ENCODE results near the gene PNLIPRP1. TPM values are rescaled to one million over a fixed set of nuclear protein-coding genes. Genes with fewer than 3 reads are reported as not detected.

The PNLIPRP1 gene
- total and polyA plus RNA-seq, 2 of the 4 experiments (the other 2 are of a cell fraction): not detected

GRCh38 chr10:116625845-116626244, 35.1 kb downstream of the PNLIPRP1 start:
- no peak for ATAC-seq (ENCODE audit: low read depth)
- Histone ChIP-seq H4K5ac (ENCODE audit: low read depth, low read length) (no peak overlapping the region), H3K79me1 (ENCODE audit: low read depth in 1 of 2, low read length in 2 of 2) (no peaks in the 10 kb centered on the region), H3K9me1 (ENCODE audit: insufficient read depth, low read length) (no peaks in the 10 kb centered on the region), H3K4me1 (ENCODE audit: control insufficient read depth, insufficient read depth, low read length) (no peaks in the 10 kb centered on the region), H3K9me3 (ENCODE audit: control insufficient read depth, insufficient read depth, low read length) (no peaks in the 10 kb centered on the region), H3K36me3 (ENCODE audit: control insufficient read depth, insufficient read depth, low read length) (no peaks in the 10 kb centered on the region), H3K4me2 (ENCODE audit: low read depth, low read length) (no peak overlapping the region), H2AK5ac (ENCODE audit: low read depth, low read length) (no peak overlapping the region), H3K9ac (ENCODE audit: low read depth, low read length) (no peak overlapping the region), H3K4me3 (ENCODE audit: insufficient read depth, low read depth, low read length) (no peak overlapping the region), H2AFZ (replicated peaks; ENCODE audit: low read length, poor library complexity) (no peak overlapping the region), H3K27me3 (ENCODE audit: control insufficient read depth, insufficient read depth, low read length) (peaks cover 12% of the 10 kb centered on the region), H3K14ac (replicated peaks; ENCODE audit: low read depth, low read length) (no peak overlapping the region), H2BK5ac (ENCODE audit: low read depth, low read length, poor library complexity, severe bottlenecking) (no peak overlapping the region), H2AK9ac (replicated peaks; ENCODE audit: low read depth, low read length, poor library complexity) (no peak overlapping the region), H4K8ac (ENCODE audit: low read depth in 2 of 2, low read length in 2 of 2) (no peak overlapping the region), H3K56ac (ENCODE audit: extremely low read depth, insufficient read depth, low read length) (no peak overlapping the region), H2BK120ac (ENCODE audit: low read depth, low read length) (no peak overlapping the region), H4K91ac (ENCODE audit: insufficient read depth, low read depth, low read length) (no peak overlapping the region), H4K20me1 (ENCODE audit: insufficient read depth, low read length) (no peaks in the 10 kb centered on the region), H3K4ac (ENCODE audit: low read depth, low read length) (no peak overlapping the region), H2BK20ac (ENCODE audit: low read depth, low read length) (no peak overlapping the region), H3K18ac (ENCODE audit: low read depth, low read length) (no peak overlapping the region), H3K23ac (ENCODE audit: low read depth, low read length) (no peak overlapping the region), H2BK15ac (ENCODE audit: low read depth, low read length) (no peak overlapping the region), H3K27ac (ENCODE audit: insufficient read depth, low read length) (no peak overlapping the region)
- POLR2A ChIA-PET (ENCODE audit: unreplicated experiment): no interaction called here
- dilution Hi-C loops (cut with HindIII; ENCODE audit: low sequenced_read_pairs, unreplicated experiment): no loop called here
- no TSS peak for BruUV-seq (replicated peaks)
- TF ChIP-seq CHD1 (IDR thresholded peaks at IDR 0.05; ENCODE audit: low read depth, low read length): no peak
- TF ChIP-seq CTCF (conservative IDR thresholded peaks at IDR 0.05; ENCODE audit: low read depth, low read length): no peak
- no peak for TF ChIP-seq NFE2L2 (IDR thresholded peaks at IDR 0.05; ENCODE audit: low read depth, low read length)
- no peak for TF ChIP-seq USF2 (IDR thresholded peaks at IDR 0.05; ENCODE audit: low read depth, low read length)
- no peak for TF ChIP-seq MAFK (IDR thresholded peaks at IDR 0.05; ENCODE audit: low read depth, low read length)
- TF ChIP-seq SMC3 (IDR thresholded peaks at IDR 0.05; ENCODE audit: low read depth, low read length): no peak
- no peak for TF ChIP-seq ELK1 (IDR thresholded peaks at IDR 0.05; ENCODE audit: borderline replicate concordance, low read depth, low read length)
- no peak for TF ChIP-seq MAZ (IDR thresholded peaks at IDR 0.05; ENCODE audit: borderline replicate concordance, low read depth, low read length)
- TF ChIP-seq RAD21 (IDR thresholded peaks at IDR 0.05; ENCODE audit: low read length): no peak
- in situ Hi-C loops (cut with MboI; ENCODE audit: low sequenced_read_pairs): no loop called here
- CTCF ChIA-PET: interaction anchor here (1.7 kb wide), 1 partner anchor 162 kb away, joined by 7 read pairs; no protein-coding TSS in a partner anchor
- WGBS, 2 experiments (ENCODE audit: extremely low coverage in 2 of 2, insufficient read length in 1 of 2): no CpG with 5 or more reads among the region's 7 CpGs
- DNase-seq: no peak
- intact Hi-C loops (cut with micrococcal nuclease): no loop called here

Data from IMR-90 (cell line).